H9 (cell line): ENCODE measurements around the gene ADARB2. TPM values are rescaled to one million over a fixed set of nuclear protein-coding genes. Genes with fewer than 3 reads are reported as not detected.
A peak's percentile ranks its signal among the peaks of the same experiment; 100 is the strongest.

ENCODE experiments used
- DNase-seq: peaks from one replicate; pipeline ENCODE4 v3.0.0-alpha.2; 2017
- H2AFZ ChIP-seq: one replicate; pipeline ENCODE4 v1.6.1; 2013; ENCODE audit warnings: mild to moderate bottlenecking, low read length, control low read depth, moderate library complexity
- H2AK5ac ChIP-seq: 2 replicates; pipeline ENCODE4 v1.6.1; 2013; ENCODE audit warnings: low read length, control low read depth, mixed read lengths; ENCODE audit not compliant: insufficient read length
- H2BK120ac ChIP-seq: one replicate; pipeline ENCODE4 v1.6.1; 2013; ENCODE audit warnings: low read depth, mild to moderate bottlenecking, low read length, control low read depth, inconsistent platforms; ENCODE audit not compliant: poor library complexity, severe bottlenecking
- H2BK12ac ChIP-seq: 2 replicates; pipeline ENCODE4 v1.6.1; 2013; ENCODE audit warnings: low read length, control low read depth, mixed read lengths, low read depth; ENCODE audit not compliant: insufficient read length
- H2BK15ac ChIP-seq: 2 replicates; pipeline ENCODE4 v1.6.1; 2013; ENCODE audit warnings: low read depth, low read length, control low read depth
- H2BK20ac ChIP-seq: one replicate; pipeline ENCODE4 v1.6.1; 2013; ENCODE audit warnings: low read depth, mild to moderate bottlenecking, low read length, control low read depth, inconsistent platforms; ENCODE audit not compliant: poor library complexity, severe bottlenecking
- H2BK5ac ChIP-seq: 2 replicates; pipeline ENCODE4 v1.6.1; 2013; ENCODE audit warnings: low read length, control low read depth, mixed read lengths; ENCODE audit not compliant: insufficient read length
- H3K14ac ChIP-seq: 2 replicates; pipeline ENCODE4 v1.6.1; 2013; ENCODE audit warnings: low read length, control low read depth; ENCODE audit not compliant: insufficient read depth
- H3K18ac ChIP-seq: 2 replicates; pipeline ENCODE4 v1.6.1; 2013; ENCODE audit warnings: low read depth, mild to moderate bottlenecking, mixed read lengths, low read length, control low read depth; ENCODE audit not compliant: insufficient read length
- H3K23ac ChIP-seq: 2 replicates; pipeline ENCODE4 v1.6.1; 2013; ENCODE audit warnings: low read length, control low read depth, mixed read lengths, low read depth; ENCODE audit not compliant: insufficient read length
- H3K23me2 ChIP-seq: 2 replicates; pipeline ENCODE4 v1.6.1; 2013; ENCODE audit warnings: low read depth, mild to moderate bottlenecking, mixed read lengths, low read length, control low read depth; ENCODE audit not compliant: insufficient read length, poor library complexity, severe bottlenecking
- H3K27ac ChIP-seq: 2 replicates; pipeline ENCODE4 v1.5.1; 2013; ENCODE audit warnings: low read length, control low read depth, mixed read lengths, low read depth; ENCODE audit not compliant: insufficient read length
- H3K27me3 ChIP-seq: 2 replicates; pipeline ENCODE4 v1.6.1; 2013; ENCODE audit warnings: low read length, control low read depth, inconsistent platforms; ENCODE audit not compliant: insufficient read depth
- H3K4ac ChIP-seq: 2 replicates; pipeline ENCODE4 v1.6.1; 2013; ENCODE audit warnings: low read depth, mild to moderate bottlenecking, control low read depth, inconsistent platforms, low read length, moderate library complexity
- H3K4me1 ChIP-seq: 2 replicates; pipeline ENCODE4 v1.6.1; 2013; ENCODE audit warnings: low read length, control low read depth, inconsistent platforms; ENCODE audit not compliant: insufficient read depth
- H3K4me2 ChIP-seq: 2 replicates; pipeline ENCODE4 v1.6.1; 2013; ENCODE audit warnings: low read length, control low read depth, mixed read lengths; ENCODE audit not compliant: insufficient read length, insufficient read depth
- H3K56ac ChIP-seq: 2 replicates; pipeline ENCODE4 v1.6.1; 2013; ENCODE audit warnings: low read depth, mild to moderate bottlenecking, mixed read lengths, low read length, control low read depth; ENCODE audit not compliant: insufficient read length
- H3K79me1 ChIP-seq: 2 replicates; pipeline ENCODE4 v1.6.1; 2013; ENCODE audit warnings: low read depth, mild to moderate bottlenecking, moderate library complexity, low read length, control low read depth, inconsistent platforms; ENCODE audit not compliant: insufficient read depth, poor library complexity, severe bottlenecking
- H3K79me2 ChIP-seq: 2 replicates; pipeline ENCODE4 v1.6.1; 2013; ENCODE audit warnings: low read length, control low read depth, inconsistent platforms; ENCODE audit not compliant: insufficient read depth
- H3K9ac ChIP-seq: 2 replicates; pipeline ENCODE4 v1.6.1; 2013; ENCODE audit warnings: low read length, control low read depth, mixed read lengths; ENCODE audit not compliant: insufficient read length; ENCODE audit errors: extremely low read depth
- H3K9me3 ChIP-seq: one replicate; pipeline ENCODE4 v1.6.1; 2013; ENCODE audit warnings: low read depth, low read length, inconsistent platforms; ENCODE audit not compliant: control insufficient read depth
- H3T11ph ChIP-seq: one replicate; pipeline ENCODE4 v1.6.1; 2013; ENCODE audit warnings: mild to moderate bottlenecking, low read length, control low read depth, inconsistent platforms
- H4K20me1 ChIP-seq: one replicate; pipeline ENCODE4 v1.6.1; 2013; ENCODE audit not compliant: control insufficient read depth, insufficient read length, insufficient read depth
- H4K5ac ChIP-seq: 2 replicates; pipeline ENCODE4 v1.6.1; 2013; ENCODE audit warnings: low read depth, mild to moderate bottlenecking, mixed read lengths, low read length, control low read depth; ENCODE audit not compliant: insufficient read length
- H4K8ac ChIP-seq: replicated peaks from 2 replicates; pipeline ENCODE4 v1.6.1; 2013; ENCODE audit warnings: low read length, control low read depth, mixed read lengths, low read depth; ENCODE audit not compliant: insufficient read length
- H4K91ac ChIP-seq: 2 replicates; pipeline ENCODE4 v1.6.1; 2013; ENCODE audit warnings: low read depth, mild to moderate bottlenecking, moderate library complexity, mixed read lengths, low read length, control low read depth; ENCODE audit not compliant: insufficient read length
- H3K27ac Mint-ChIP-seq, 3 experiments: 2 replicates in 2 of 3; 3 replicates in 1 of 3; pipeline ENCODE4 v1.8.0; 2020 to 2021; ENCODE audit warnings: mixed read lengths in 3 of 3, mild to moderate bottlenecking in 1 of 3, moderate library complexity in 1 of 3
- H3K27me3 Mint-ChIP-seq: 2 replicates; pipeline ENCODE4 v1.8.0; 2021; ENCODE audit warnings: low read depth, mild to moderate bottlenecking, moderate library complexity, mixed read lengths
- H3K36me3 Mint-ChIP-seq, 3 experiments: 2 replicates in 2 of 3; 3 replicates in 1 of 3; pipeline ENCODE4 v1.8.0; 2020 to 2021; ENCODE audit warnings: low read depth in 3 of 3, mixed read lengths in 3 of 3; ENCODE audit not compliant: insufficient read depth in 1 of 3
- H3K4me1 Mint-ChIP-seq, 2 experiments: 2 replicates each; pipeline ENCODE4 v1.8.0; 2020; ENCODE audit warnings: mixed read lengths in 2 of 2
- H3K4me3 Mint-ChIP-seq, 2 experiments: 2 replicates in 1 of 2; 3 replicates in 1 of 2; pipeline ENCODE4 v1.8.0; 2020 to 2021; ENCODE audit warnings: mild to moderate bottlenecking in 2 of 2, mixed read lengths in 2 of 2, moderate library complexity in 1 of 2
- H3K9me3 Mint-ChIP-seq, 2 experiments: 2 replicates in 1 of 2; 3 replicates in 1 of 2; pipeline ENCODE4 v1.8.0; 2020; ENCODE audit warnings: mild to moderate bottlenecking in 2 of 2, mixed read lengths in 2 of 2, moderate library complexity in 1 of 2
- CTCF ChIP-seq: fragments of 200-600 bp; sonication (generic); conservative IDR thresholded peaks from 3 replicates; pipeline ENCODE4 v1.8.0; 2021; ENCODE audit warnings: antibody characterized with exemption, mild to moderate bottlenecking
- WGBS: extraction: QIAGEN DNeasy Blood & Tissue Kit; methylation state at CpG from one replicate; pipeline ENCODE4 v1.1.7; 2013; ENCODE audit warnings: missing lambda C conversion rate, low lambda C conversion rate, mixed read lengths; ENCODE audit not compliant: insufficient read length; ENCODE audit errors: extremely low coverage; 5-methylcytosine and 5-hydroxymethylcytosine counted together
- total RNA-seq: library from RNA; stranded (reverse); gene quantifications from 2 replicates; pipeline ENCODE4 v1.2.1, GENCODE V29; 2021

ADARB2 gene
- total RNA-seq, 1 experiment from 2014 or later, result 0.87 TPM

GRCh38 chr10:1531883-1532597 lies 205.3 kb downstream of the ADARB2 start:
- H3K9me3 ChIP-seq, result no peaks in the 10 kb centered on the region
- no peaks in the 10 kb centered on the region for H3K23me2 ChIP-seq
- no peak overlapping the region for H2BK20ac ChIP-seq
- no peak for DNase-seq
- no peaks in the 10 kb centered on the region for H3K79me1 ChIP-seq
- no peaks in the 10 kb centered on the region for H3K27me3 ChIP-seq
- H3K56ac ChIP-seq, result no peak overlapping the region
- H3K18ac ChIP-seq, result no peak overlapping the region
- no peak overlapping the region for H4K91ac ChIP-seq
- Mint-ChIP-seq H3K4me3 (no peak overlapping the region), H3K9me3 (no peaks in the 10 kb centered on the region), H3K36me3 (no peaks in the 10 kb centered on the region; a peak in 2 of 7 replicates), H3K27me3 (peaks cover 11% of the 10 kb centered on the region), H3K27ac (0 out of 7 replicates have a peak overlapping the region, but pooled peaks of 1 of the 3 experiments have one; percentile 18), H3K4me1 (peaks cover 1 to 4% of the 10 kb centered on the region in 2 experiments; a peak in 3 of 4 replicates)
- H4K20me1 ChIP-seq, result no peaks in the 10 kb centered on the region
- H4K8ac ChIP-seq, result no peak overlapping the region
- H4K5ac ChIP-seq, result no peak overlapping the region
- no peak overlapping the region for H3K23ac ChIP-seq
- no peak overlapping the region for H2BK12ac ChIP-seq
- TF ChIP-seq CTCF, result no peak
- H2BK120ac ChIP-seq, result no peak overlapping the region
- no peak overlapping the region for H2AK5ac ChIP-seq
- no peak overlapping the region for H2BK5ac ChIP-seq
- H3K4me2 ChIP-seq, result no peak overlapping the region
- H2BK15ac ChIP-seq, result no peak overlapping the region
- H3K4ac ChIP-seq, result no peak overlapping the region
- no CpG with 5 or more reads among the region's 18 CpGs for WGBS
- H3T11ph ChIP-seq, result no peak overlapping the region
- H3K4me1 ChIP-seq, result no peaks in the 10 kb centered on the region
- H3K14ac ChIP-seq, result no peak overlapping the region
- H3K9ac ChIP-seq, result no peak overlapping the region
- H3K79me2 ChIP-seq, result no peaks in the 10 kb centered on the region
- no peak overlapping the region for H2AFZ ChIP-seq
- H3K27ac ChIP-seq, result no peak overlapping the region
